GM19328 (cell line): ENCODE data around the gene SOD3.

Experiments
- ATAC-seq: cut with Tn5 transposase; IDR thresholded peaks from one replicate; pipeline ENCODE4 v1.9.1; 2021; ENCODE audit warnings: mild to moderate bottlenecking, moderate library complexity; ENCODE audit not compliant: unreplicated experiment

Gene SOD3

DNA sequence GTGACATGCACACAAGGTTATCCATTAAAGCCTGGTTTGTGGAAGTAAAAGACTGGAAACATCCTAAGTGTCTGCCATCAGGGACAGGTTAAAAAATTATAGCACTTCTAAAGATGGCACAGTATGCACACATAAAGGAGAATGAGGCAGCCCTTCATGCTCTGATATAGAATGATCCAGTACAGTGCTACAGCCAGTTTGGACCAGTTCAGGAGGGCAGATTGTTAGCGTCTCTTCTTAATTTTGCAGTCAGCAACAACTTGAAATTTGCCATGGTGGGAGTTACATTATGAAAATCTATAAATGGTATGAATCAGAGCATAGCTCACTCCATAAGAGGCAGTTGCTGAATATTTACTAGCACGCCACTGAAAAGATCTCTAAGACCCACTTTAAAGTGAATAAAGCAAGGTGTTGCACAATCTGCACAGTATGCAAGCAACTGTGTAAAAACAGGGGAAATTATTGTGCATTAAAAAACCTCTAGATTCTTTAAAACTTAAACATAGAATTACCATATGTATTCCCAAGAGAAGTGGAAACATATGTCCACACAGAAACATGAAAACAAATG is 20.3 kb upstream of the SOD3 start:
- no peak for ATAC-seq

DNA sequence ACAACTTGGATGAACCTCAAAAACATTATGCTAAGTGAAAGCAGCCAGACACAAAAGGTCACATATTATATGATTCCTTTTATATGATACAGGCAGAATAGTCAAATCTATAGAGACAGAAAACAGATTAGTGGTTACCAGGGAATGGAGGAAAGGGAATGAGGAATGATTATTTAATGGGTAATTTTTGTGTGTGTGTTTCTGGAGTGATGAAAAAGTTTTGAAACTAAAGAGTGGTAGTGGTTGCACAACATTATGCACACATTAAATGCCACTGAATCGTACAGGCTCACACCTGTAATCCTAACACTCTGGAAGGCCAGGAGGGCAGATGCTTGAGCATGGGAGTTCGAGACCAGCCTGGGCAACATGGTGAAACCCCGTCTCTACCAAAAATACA is 19.6 kb upstream of the SOD3 start:
- no peak for ATAC-seq

GRCh38 chr4:24777536-24778463 is 17.6 kb upstream of the SOD3 start:
- no peak for ATAC-seq

GRCh38 chr4:24778464-24779225 is 16.7 kb upstream of the SOD3 start:
- ATAC-seq = no peak

DNA sequence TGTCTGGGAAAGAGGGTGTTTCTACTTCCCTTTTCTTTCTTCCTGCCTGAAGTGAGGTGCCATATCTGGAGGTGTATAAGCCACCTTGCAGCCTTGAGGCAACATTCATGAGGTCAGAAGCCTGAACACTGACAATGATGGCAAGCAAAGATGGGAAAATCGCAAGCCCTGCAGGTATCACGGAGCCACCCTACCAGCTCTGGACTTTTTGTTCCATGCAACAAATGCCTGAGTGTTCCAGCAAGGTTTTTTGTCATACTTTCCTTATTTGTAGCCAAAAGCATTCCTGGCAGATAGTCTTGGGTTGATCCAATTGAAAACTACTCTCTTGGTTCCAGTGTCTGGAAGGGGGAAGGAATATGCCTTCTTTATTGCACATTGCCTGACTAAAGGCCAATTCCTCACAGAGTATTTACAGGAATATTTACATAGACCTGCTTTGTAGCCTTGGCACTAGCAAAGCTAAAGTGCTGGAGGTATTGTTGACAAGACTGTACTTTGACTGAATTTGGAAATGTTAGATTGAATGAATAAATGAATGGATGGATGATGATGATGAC is 14.4 kb upstream of the SOD3 start:
- no peak for ATAC-seq

DNA sequence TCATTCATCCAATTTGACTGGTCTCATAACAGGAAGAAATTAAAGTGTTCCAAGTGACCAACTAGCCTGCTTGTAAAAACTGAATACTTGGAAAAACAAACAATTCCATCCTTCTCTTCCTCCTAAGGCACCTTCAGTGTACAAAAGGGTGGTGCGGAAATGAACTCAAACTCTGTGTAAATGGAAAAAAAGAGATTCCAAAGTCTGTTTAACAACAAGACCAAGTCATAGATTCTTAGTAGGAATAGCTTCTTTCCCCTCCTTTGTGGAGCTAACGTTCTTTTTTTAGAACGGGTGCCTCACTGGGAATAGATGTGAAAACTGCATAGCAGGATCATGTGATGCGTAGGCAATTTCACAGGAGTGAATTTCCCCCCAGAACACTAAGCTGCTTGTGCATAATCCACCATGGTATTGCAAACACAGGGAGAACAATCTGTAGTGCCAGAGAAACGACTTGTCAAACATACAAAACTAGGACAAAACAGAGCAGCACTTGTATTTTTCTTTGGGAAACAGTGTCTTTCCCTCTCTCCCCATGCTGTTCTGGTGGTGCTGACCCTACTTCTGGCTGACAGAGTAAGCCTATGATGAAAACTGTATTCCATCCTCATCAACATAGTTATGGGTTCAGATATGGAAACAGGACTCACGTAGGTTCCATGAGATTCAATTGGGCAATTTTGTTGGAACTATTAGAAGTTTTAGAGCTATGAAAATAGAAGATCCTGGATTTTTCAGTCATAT is 13.2 kb upstream of the SOD3 start:
- no peak for ATAC-seq

DNA sequence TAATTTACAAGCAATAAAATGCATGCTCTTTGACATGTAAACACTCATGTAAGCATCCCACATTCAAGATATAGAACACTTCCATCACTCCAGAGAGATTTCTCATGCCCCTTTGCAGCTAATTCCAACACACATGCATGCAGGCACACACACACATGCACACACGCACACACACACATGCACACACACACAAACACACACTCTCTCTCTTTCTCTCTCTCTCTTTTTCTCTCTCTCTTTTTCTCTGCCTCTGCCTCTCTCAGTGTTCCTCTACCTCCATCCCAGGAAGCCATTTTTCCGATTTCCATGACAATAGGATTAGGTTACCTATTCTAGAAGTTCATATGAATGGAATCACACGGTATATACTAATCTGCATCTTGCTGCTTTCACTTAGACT is 11.9 kb upstream of the SOD3 start:
- no peak for ATAC-seq

GRCh38 chr4:24791043-24791442 is 4.3 kb upstream of the SOD3 start:
- ATAC-seq = no peak

GRCh38 chr4:24792552-24792951 is 2.8 kb upstream of the SOD3 start:
- no peak for ATAC-seq

DNA sequence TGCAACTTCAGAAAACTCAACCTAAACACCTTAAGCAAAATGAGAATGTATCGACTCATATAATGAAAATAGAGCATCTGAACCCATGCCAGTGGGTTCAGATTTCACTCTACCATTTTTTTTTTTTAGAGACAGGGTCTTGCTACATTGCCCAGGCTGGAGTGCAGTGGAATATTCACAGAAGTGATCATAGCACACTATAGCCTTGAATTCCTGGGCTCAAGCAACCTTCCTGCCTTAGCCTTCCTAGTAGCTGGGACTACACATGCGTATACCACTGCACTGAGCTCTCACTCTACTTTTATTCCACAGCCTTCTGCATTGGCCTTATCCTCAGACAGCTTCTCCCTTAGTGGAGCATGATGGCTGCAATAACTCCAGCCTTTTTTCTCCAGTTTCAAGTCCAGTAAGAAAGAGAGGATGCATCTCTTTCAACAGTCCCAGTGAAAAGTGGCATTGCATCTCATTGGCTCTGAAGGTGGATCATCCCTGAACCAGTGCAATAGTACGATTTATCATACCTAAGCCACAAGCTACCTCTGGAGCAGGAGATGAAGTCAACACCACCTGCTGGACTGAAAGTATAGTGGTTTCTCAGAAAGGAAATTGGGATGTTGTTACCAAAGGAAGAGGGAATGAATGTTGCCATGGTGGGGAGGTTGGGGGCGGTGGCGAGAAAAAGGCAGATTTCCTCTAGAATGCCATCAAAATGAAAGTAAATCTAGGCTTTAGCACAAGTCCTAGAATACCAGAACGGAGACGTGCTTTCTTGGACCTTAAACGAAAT is 2.0 kb upstream of the SOD3 start:
- ATAC-seq = no peak

GRCh38 chr4:24794051-24794450 is 1.3 kb upstream of the SOD3 start:
- ATAC-seq = no peak

DNA sequence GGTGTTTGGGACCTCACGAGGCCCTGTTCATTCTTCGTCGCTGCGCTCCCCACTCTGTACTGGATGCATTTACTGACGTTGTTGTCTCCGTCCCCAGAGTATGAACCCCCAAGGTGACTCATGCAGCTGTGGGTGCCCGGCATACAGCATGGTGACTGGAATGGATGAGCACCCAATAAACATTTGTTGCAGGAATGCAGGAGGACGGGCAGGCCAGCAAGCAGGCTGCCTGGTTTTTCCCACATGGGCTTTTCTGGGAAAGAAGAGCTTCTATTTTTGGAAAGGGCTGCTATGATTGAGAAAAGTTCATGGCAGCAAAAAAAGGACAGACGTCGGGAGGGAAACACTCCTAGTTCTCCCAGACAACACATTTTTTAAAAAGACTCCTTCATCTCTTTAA is 893 bp upstream of the SOD3 start:
- ATAC-seq = no peak

DNA sequence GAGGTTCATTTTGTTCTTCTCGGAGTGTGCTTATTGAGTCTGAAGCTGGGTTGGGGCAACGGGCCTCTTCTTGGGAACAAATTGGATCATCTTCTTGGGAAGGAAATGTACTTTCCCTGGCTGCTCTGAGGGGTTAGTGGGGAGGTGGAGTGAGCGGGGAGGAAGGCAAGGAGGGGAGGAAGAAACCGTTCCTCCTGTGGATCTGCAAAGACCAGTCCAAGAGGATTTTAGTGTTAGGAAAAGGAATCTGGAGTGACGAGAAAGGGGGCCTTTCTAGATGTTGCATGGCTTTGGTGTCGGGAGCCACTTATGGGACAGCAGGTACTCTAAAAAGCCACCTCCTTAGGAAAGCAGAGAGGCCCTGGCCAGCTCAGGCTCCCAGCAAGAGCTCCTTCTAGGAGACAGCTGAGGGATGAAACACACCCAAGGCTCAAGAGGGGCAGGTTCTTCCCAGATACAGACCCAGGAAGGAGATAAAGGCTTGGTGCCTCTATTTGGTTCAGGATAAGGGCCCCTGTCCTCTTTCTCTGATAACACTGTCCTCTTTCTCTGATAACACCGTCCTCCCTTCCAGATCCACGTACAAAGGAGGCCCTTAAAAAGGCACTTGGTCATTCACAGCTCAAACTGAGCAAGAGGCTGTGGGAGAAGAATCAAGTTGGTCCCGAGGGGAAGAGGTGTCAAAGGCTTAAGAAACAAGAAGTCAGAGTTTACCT is 451 bp downstream of the SOD3 start:
- ATAC-seq = no peak

DNA sequence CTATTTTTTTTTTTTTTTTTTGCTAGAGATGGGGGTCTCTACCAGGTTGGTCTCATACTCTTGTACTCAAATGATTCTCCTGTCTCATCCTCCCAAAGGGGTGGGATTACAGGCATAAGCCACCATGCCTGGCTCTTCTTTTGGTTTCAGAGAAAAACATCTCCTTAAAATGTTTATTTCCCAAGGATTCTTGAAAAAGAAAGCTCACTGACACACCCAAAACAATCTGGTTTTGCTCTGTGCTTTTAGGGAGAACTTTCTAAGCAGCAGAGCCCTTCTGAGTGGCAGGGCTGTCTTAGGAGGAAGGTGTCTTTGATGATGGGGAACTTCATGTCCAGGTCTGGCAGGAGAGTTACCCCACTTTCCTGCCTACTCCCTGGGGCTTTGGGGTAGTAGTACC is 1.2 kb downstream of the SOD3 start:
- no peak for ATAC-seq

- no peak for ATAC-seq
Observed at GRCh38 chr4:24798036-24798610, 2.8 kb downstream of the SOD3 start.

GRCh38 chr4:24799196-24799543 is 3.8 kb downstream of the SOD3 start:
- ATAC-seq = no peak

DNA sequence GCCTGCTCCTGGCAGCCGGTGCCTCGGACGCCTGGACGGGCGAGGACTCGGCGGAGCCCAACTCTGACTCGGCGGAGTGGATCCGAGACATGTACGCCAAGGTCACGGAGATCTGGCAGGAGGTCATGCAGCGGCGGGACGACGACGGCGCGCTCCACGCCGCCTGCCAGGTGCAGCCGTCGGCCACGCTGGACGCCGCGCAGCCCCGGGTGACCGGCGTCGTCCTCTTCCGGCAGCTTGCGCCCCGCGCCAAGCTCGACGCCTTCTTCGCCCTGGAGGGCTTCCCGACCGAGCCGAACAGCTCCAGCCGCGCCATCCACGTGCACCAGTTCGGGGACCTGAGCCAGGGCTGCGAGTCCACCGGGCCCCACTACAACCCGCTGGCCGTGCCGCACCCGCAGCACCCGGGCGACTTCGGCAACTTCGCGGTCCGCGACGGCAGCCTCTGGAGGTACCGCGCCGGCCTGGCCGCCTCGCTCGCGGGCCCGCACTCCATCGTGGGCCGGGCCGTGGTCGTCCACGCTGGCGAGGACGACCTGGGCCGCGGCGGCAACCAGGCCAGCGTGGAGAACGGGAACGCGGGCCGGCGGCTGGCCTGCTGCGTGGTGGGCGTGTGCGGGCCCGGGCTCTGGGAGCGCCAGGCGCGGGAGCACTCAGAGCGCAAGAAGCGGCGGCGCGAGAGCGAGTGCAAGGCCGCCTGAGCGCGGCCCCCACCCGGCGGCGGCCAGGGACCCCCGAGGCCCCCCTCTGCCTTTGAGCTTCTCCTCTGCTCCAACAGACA is 4.4 kb downstream of the SOD3 start:
- ATAC-seq = no peak

DNA sequence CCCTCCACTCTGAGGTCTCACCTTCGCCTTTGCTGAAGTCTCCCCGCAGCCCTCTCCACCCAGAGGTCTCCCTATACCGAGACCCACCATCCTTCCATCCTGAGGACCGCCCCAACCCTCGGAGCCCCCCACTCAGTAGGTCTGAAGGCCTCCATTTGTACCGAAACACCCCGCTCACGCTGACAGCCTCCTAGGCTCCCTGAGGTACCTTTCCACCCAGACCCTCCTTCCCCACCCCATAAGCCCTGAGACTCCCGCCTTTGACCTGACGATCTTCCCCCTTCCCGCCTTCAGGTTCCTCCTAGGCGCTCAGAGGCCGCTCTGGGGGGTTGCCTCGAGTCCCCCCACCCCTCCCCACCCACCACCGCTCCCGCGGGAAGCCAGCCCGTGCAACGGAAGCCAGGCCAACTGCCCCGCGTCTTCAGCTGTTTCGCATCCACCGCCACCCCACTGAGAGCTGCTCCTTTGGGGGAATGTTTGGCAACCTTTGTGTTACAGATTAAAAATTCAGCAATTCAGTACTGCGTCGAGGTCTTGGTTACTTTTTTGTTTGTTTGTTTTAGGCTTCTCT is 5.0 kb downstream of the SOD3 start:
- ATAC-seq = no peak
